Measurements from ENCODE around the gene HEPACAM.

- TF ChIP-seq CTCF (IDR thresholded peaks at IDR 0.05) (no peak), POLR2A (IDR thresholded peaks at IDR 0.05; ENCODE audit: low read depth) (no peak), POLR2AphosphoS5 (IDR thresholded peaks at IDR 0.05) (no peak)
Observed at GRCh38 chr11:124934862-124935547, 842 bp downstream of the HEPACAM start.
